Thyroid gland (tissue), 4 donors: ENCODE measurements around the gene SLC4A8. TPM values are rescaled to one million over a fixed set of nuclear protein-coding genes. Genes with fewer than 3 reads are reported as not detected.

Source experiments
- DNase-seq, 2 donors: peaks; one replicate each; pipeline ENCODE4 v3.0.0-alpha.2; 2019
- H3K27ac ChIP-seq, 3 donors: fragments of 200-600 bp; sonication (generic); 1 replicate in 2 of 3; 2 replicates in 1 of 3; pipeline ENCODE4 v1.5.1; 2016 to 2019; ENCODE audit warnings: mild to moderate bottlenecking in 1 of 3, moderate library complexity in 1 of 3
- H3K27me3 ChIP-seq: fragments of 200-600 bp; sonication (generic); one replicate; pipeline ENCODE4 v1.5.1; 2019
- H3K36me3 ChIP-seq, 2 donors: fragments of 200-600 bp; sonication (generic); one replicate each; pipeline ENCODE4 v1.5.1; 2016 to 2019
- H3K4me1 ChIP-seq, 2 donors: fragments of 200-600 bp; sonication (generic); one replicate each; pipeline ENCODE4 v1.5.1; 2017 to 2019
- H3K4me3 ChIP-seq, 3 donors: fragments of 200-600 bp; sonication (generic); replicated peaks in 1 of 3; 1 replicate in 2 of 3; 2 replicates in 1 of 3; pipeline ENCODE4 v1.5.1; 2016; ENCODE audit warnings: mild to moderate bottlenecking in 1 of 3
- H3K9me3 ChIP-seq: fragments of 200-600 bp; sonication (generic); one replicate; pipeline ENCODE4 v1.5.1; 2017
- POLR2A ChIP-seq, 2 donors: fragments of 450-650 bp; IDR thresholded peaks; one replicate each; pipeline ENCODE4 v1.6.1; 2017; ENCODE audit warnings: antibody characterized with exemption in 2 of 2, mild to moderate bottlenecking in 2 of 2, moderate library complexity in 1 of 2
- WGBS, 2 donors: methylation state at CpG; one replicate each; pipeline ENCODE4 v1.1.5; 2017; 5-methylcytosine and 5-hydroxymethylcytosine counted together
- intact Hi-C: fragments of 100-400 bp; cut with DNase I; formaldehyde crosslinking; loops from one replicate; pipeline ENCODE4 v1.15.1; 2023
- total RNA-seq, 4 donors: library from RNA; depleted of rRNA; stranded (reverse); fragments of >200 nt; gene quantifications; one replicate each; pipeline ENCODE4 v1.2.3, GENCODE V29; 2016
- TF ChIP-seq, protein P1 (sequence below), 6 experiments: fragments of 200-600 bp in 3 of 6; fragments of 450-650 bp in 3 of 6; sonication (generic) in 3 of 6; IDR thresholded peaks; one replicate each; pipeline ENCODE4 v1.5.1; 2016 to 2019; ENCODE audit warnings: antibody characterized with exemption in 6 of 6, mild to moderate bottlenecking in 2 of 6, inconsistent platforms in 1 of 6, moderate library complexity in 1 of 6

SLC4A8 gene
- total RNA-seq, 4 donors from 2014 or later: 0.33 to 1.5 (median 0.62) TPM

DNA sequence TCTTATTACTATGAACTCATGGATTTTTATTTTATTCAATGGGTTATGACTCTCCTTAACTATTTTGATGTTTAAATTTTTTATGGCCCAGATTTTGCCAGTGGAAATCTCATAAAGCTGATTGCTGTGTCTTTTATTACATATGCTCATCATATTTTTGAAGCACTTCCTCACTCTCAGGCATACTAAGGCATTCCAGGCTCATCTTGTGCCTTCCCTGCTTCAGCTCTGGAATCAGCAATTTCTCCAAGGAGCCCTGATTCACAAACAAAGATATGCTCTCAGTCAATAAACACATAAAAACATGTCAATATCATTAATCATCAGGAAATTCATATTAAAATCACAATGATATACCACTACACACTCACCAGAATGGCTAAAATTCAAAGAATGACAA is 121.5 kb downstream of the SLC4A8 start:
- Histone ChIP-seq H3K27me3 (no peaks in the 10 kb centered on the region), H3K4me1 (no peaks in the 10 kb centered on the region), H3K9me3 (no peaks in the 10 kb centered on the region), H3K36me3 (no peaks in the 10 kb centered on the region), H3K4me3 (no peak overlapping the region), H3K27ac (no peak overlapping the region)
- DNase-seq: no peak
- no peak for TF ChIP-seq POLR2A (IDR thresholded peaks at IDR 0.05)
- TF ChIP-seq, protein P1, sequence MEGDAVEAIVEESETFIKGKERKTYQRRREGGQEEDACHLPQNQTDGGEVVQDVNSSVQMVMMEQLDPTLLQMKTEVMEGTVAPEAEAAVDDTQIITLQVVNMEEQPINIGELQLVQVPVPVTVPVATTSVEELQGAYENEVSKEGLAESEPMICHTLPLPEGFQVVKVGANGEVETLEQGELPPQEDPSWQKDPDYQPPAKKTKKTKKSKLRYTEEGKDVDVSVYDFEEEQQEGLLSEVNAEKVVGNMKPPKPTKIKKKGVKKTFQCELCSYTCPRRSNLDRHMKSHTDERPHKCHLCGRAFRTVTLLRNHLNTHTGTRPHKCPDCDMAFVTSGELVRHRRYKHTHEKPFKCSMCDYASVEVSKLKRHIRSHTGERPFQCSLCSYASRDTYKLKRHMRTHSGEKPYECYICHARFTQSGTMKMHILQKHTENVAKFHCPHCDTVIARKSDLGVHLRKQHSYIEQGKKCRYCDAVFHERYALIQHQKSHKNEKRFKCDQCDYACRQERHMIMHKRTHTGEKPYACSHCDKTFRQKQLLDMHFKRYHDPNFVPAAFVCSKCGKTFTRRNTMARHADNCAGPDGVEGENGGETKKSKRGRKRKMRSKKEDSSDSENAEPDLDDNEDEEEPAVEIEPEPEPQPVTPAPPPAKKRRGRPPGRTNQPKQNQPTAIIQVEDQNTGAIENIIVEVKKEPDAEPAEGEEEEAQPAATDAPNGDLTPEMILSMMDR (IDR thresholded peaks at IDR 0.05): no peak
- intact Hi-C loops: no loop called here

DNA sequence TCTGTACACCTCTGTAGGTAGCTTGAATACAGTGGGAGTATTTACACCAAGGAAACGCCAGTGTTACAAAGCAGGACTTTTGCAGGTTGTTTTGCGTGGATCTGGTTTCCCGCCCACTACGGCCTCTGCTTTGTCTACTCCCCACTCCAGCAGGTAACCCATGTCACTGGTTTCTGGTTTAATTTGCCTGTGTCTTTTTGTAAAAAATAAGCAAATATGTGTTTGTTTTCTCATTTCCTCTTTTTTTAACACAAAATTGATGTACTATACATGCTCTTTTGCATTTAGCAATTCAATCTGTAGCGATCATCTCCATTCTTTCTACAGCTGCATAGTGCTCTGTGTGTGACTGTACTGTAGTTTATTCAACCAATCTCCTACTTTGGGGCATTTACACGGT is 123.0 kb downstream of the SLC4A8 start:
- Histone ChIP-seq H3K4me1 (no peaks in the 10 kb centered on the region), H3K4me3 (no peak overlapping the region), H3K27ac (no peak overlapping the region), H3K36me3 (no peaks in the 10 kb centered on the region), H3K27me3 (no peaks in the 10 kb centered on the region), H3K9me3 (no peaks in the 10 kb centered on the region)
- no peak for DNase-seq
- intact Hi-C loops: no loop called here
- WGBS, 2 donors: 81 to 85% methylated on average over 6 of the region's 6 CpGs
- TF ChIP-seq, protein P1 (IDR thresholded peaks at IDR 0.05): no peak
- no peak for TF ChIP-seq POLR2A (IDR thresholded peaks at IDR 0.05)

DNA sequence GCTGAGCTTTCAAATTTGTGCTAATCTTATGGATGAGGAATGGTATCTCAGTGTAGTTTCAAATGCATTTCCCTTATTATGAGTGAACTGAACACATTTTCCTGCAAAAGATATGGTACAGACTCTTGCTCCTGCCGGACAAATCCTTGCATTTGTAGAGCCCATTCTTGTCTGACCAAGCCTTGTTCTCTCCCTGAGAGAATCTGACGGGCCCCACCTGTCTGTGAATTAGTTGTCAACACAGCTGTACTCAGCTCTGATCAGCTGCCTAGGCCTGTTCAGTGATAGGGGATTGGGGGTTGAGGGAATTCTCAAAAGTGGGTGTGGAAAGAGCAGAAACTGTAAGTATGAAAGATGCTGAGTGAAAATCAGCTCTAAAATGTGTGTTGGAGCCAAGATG is 123.6 kb downstream of the SLC4A8 start:
- Histone ChIP-seq H3K27me3 (no peaks in the 10 kb centered on the region), H3K9me3 (no peaks in the 10 kb centered on the region), H3K4me3 (no peak overlapping the region), H3K27ac (no peak overlapping the region), H3K4me1 (no peaks in the 10 kb centered on the region), H3K36me3 (no peaks in the 10 kb centered on the region)
- 67 to 77% methylated on average over 2 of the region's 2 CpGs for WGBS, 2 donors
- intact Hi-C loops: no loop called here
- no peak for DNase-seq
- no peak for TF ChIP-seq POLR2A (IDR thresholded peaks at IDR 0.05)
- TF ChIP-seq, protein P1 (IDR thresholded peaks at IDR 0.05): no peak

DNA sequence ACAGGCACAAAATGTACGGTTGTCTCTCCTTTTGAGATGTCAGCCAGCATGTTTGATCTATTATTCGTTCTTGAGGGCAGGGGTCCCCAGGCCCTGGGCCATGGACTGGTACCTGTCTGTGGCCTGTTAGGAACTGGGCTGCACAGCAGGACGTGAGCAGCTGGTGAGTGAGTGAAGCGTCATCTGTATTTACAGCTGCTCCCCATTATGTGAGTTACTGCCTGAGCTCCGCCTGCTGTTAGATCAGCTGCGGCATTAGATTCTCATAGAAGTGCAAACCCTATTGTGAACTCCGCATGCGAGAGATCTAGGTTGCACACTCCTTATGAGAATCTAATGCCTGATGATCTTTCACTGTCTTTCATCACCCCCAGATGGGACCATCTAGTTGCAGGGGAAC is 125.0 kb downstream of the SLC4A8 start:
- H3K9me3 ChIP-seq: no peaks in the 10 kb centered on the region
- no peak overlapping the region for H3K27ac ChIP-seq
- 82 to 84% methylated on average over 8 of the region's 8 CpGs for WGBS, 2 donors
- no peaks in the 10 kb centered on the region for H3K36me3 ChIP-seq
- H3K4me3 ChIP-seq: no peak overlapping the region
- no peak for DNase-seq
- no peaks in the 10 kb centered on the region for H3K4me1 ChIP-seq
- intact Hi-C loops: no loop called here
- no peaks in the 10 kb centered on the region for H3K27me3 ChIP-seq
- TF ChIP-seq POLR2A (IDR thresholded peaks at IDR 0.05): no peak
- TF ChIP-seq, protein P1 (IDR thresholded peaks at IDR 0.05): no peak

Other genes starting within 250 kb of the SLC4A8 start
- 10 to 100 TPM; 13.8 to 16.6 (median 14.5) TPM for gene POU6F1, start 206.8 kb upstream of the SLC4A8 start, total RNA-seq
- gene DAZAP2, start 186.0 kb upstream of the SLC4A8 start, total RNA-seq: 100 to 1,000 TPM; 238 to 452 (median 323) TPM
- 10 to 100 TPM in 1 of 4 donors, 1 to 10 TPM in 3; 3.0 to 10.5 (median 4.8) TPM for gene SMAGP, start 154.4 kb upstream of the SLC4A8 start, total RNA-seq
- 1 to 10 TPM; 1.3 to 3.0 (median 2.5) TPM for gene BIN2, start 100.7 kb upstream of the SLC4A8 start, total RNA-seq
- gene CELA1, start 78.2 kb upstream of the SLC4A8 start, total RNA-seq: not detected
- gene GALNT6, start 33.4 kb upstream of the SLC4A8 start, total RNA-seq: 10 to 100 TPM in 1 of 4 donors, 1 to 10 TPM in 3; 5.8 to 14.1 (median 9.3) TPM
- 1 to 10 TPM in 3 of 4 donors, under 1 TPM in 1; 0.89 to 3.7 (median 1.3) TPM for gene SCN8A, start 166.4 kb downstream of the SLC4A8 start, total RNA-seq